GM12891 (cell line): ENCODE data around the gene MRPL40.

Source experiments
- POLR2A ChIP-seq: IDR thresholded peaks from 2 replicates; pipeline ENCODE4 v1.6.1; 2011; ENCODE audit warnings: low read depth, low read length, control low read depth
- POLR2AphosphoS5 ChIP-seq: IDR thresholded peaks from 2 replicates; pipeline ENCODE4 v1.6.1; 2011; ENCODE audit warnings: low read depth, low read length, control low read depth
- TAF1 ChIP-seq: IDR thresholded peaks from 2 replicates; pipeline ENCODE4 v1.6.1; 2011; ENCODE audit warnings: low read depth, low read length, control low read depth

DNA sequence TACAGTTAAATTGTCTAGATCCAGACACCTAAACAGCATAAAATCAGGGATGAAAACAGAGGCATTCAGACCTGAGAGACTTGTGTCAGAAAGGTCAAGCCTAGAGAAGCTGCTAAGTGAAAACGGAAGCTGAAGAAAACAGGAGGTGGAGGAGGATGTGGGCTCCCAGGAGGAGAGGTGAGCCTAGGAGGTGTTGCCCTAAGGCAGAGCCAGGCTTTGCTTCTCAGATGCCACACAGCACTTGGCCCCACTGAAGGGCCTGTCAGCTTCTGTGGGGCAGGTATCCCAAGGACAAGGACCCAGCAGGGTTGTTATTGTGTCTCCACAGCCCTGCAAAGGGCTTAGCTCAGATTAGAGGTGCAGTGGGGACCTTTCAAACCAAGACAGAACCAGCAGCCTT is 32.2 kb downstream of the MRPL40 start:
- TF ChIP-seq POLR2A (no peak), POLR2AphosphoS5 (no peak), TAF1 (no peak)
